ENCODE data around the gene EPG5. TPM values are rescaled to one million over a fixed set of nuclear protein-coding genes. Genes with fewer than 3 reads are reported as not detected.

The EPG5 gene
- total RNA-seq, 4 donors from 2014 or later, result 24.3 to 42.2 (median 35.6) TPM

DNA sequence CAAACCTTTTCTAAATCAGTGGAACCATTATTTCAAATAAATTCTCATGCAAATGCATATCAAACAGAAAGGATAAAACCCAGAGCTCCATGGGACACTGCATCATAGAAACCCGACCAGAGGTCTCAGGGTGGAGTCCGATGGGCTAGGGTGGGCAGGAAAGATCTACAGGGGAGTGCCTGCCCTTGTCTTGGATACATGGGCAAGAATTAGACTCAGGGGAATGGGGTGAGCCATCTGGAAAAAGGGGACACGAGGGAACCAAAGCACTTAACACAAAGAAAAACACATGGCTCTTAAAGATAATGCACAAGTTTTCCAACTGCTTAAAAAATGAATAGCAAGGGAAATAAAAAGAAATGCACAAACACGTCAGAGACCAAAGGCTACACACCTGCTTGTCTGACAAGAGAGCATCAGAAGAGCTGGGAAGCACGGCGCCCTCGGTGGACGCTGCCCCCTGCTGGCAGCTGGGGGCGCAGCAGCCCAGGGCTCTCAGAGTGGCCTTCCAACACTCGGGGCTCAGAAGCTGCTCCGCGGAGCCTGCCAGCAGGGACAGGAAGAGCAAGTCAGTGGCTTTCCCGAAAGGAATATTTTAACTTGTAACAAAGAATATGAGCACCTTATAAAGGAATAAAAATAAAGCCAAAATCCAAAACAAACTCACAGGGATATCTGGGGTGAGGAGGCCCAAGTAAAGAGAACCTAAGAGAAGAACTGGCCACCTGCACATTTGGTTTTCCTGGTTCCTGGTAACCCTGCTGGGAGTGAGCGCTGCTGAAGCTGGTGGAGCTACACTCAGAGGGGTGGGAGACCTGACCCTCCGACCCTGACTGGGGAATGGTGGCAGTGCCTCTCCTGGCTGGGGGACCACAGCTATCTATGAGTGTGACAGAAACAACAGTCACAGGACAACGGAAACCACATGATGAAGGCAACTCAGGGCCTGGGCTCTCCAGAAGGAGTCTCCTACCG lies 87.2 kb downstream of the EPG5 start:
- peak; percentile 64 for DNase-seq
- H3K4me1 ChIP-seq, result peaks cover 0 to 4% (median 0%) of the 10 kb centered on the region in 4 donors
- intact Hi-C loops (cut with DNase I; ENCODE audit: low total_unique reads) (loop anchor here (5.0 kb wide), 1 partner anchor 188 kb away; no protein-coding TSS in a partner anchor), in situ Hi-C loops (cut with MboI; ENCODE audit: low pct_ligation_motif_present in 1 of 4, low pct_unique_long_range_greater_than_20kb in 1 of 4, low sequenced_read_pairs in 3 of 4) (loop anchor here in 3 of 4 donors (10.0 to 25.0 kb wide), 2 partner anchors 185 to 218 kb away; no protein-coding TSS in a partner anchor)
- no peak overlapping the region for H3K4me3 ChIP-seq
- H3K27me3 ChIP-seq, result no peaks in the 10 kb centered on the region
- H3K27ac ChIP-seq, result no peak overlapping the region
- no peaks in the 10 kb centered on the region for H3K9me3 ChIP-seq
- H3K36me3 ChIP-seq, result peaks cover 0 to 68% (median 17%) of the 10 kb centered on the region in 4 donors
- WGBS, 2 donors (ENCODE audit: low coverage in 1 of 2), result 42 to 77% methylated on average over 4 to 17 of the region's 17 CpGs
- TF ChIP-seq POLR2AphosphoS5 (IDR thresholded peaks at IDR 0.05) (no peak), EP300 (IDR thresholded peaks at IDR 0.05; ENCODE audit: low read depth) (no peak), POLR2A (IDR thresholded peaks at IDR 0.05) (no peak)
- TF ChIP-seq, protein P1, sequence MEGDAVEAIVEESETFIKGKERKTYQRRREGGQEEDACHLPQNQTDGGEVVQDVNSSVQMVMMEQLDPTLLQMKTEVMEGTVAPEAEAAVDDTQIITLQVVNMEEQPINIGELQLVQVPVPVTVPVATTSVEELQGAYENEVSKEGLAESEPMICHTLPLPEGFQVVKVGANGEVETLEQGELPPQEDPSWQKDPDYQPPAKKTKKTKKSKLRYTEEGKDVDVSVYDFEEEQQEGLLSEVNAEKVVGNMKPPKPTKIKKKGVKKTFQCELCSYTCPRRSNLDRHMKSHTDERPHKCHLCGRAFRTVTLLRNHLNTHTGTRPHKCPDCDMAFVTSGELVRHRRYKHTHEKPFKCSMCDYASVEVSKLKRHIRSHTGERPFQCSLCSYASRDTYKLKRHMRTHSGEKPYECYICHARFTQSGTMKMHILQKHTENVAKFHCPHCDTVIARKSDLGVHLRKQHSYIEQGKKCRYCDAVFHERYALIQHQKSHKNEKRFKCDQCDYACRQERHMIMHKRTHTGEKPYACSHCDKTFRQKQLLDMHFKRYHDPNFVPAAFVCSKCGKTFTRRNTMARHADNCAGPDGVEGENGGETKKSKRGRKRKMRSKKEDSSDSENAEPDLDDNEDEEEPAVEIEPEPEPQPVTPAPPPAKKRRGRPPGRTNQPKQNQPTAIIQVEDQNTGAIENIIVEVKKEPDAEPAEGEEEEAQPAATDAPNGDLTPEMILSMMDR (IDR thresholded peaks at IDR 0.05), result peak; percentile 88 to 99 (median 99)

DNA sequence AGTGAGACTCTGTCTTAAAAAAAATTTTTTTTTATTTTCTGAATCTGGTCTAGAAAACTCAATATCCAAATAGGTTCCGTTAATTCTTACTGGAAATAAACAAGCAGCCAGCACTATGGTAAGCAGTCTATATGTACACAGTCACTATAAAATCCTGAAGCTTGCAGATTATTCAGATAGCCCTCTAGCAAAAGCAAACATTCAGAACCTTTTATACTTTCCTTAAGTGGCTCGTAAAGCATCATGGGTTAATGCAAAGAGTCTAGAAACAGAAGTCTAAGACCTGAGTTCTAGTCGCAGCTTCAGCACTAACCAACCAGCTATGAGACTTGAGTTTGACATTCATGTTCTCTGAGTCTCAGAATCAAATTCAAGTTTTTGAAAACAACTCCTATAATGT lies 89.7 kb downstream of the EPG5 start:
- no peaks in the 10 kb centered on the region for H3K9me3 ChIP-seq
- WGBS, 2 donors (ENCODE audit: low coverage in 1 of 2), result 84 to 85% methylated on average over 1 to 3 of the region's 3 CpGs
- no peak for DNase-seq
- H3K27me3 ChIP-seq, result no peaks in the 10 kb centered on the region
- H3K4me3 ChIP-seq, result no peak overlapping the region
- peaks cover 0 to 76% (median 9%) of the 10 kb centered on the region in 4 donors for H3K36me3 ChIP-seq
- intact Hi-C loops (cut with DNase I; ENCODE audit: low total_unique reads) (no loop called here), in situ Hi-C loops (cut with MboI; ENCODE audit: low pct_ligation_motif_present in 1 of 4, low pct_unique_long_range_greater_than_20kb in 1 of 4, low sequenced_read_pairs in 3 of 4) (loop anchor here in 3 of 4 donors (10.0 to 25.0 kb wide), 2 partner anchors 183 to 215 kb away; no protein-coding TSS in a partner anchor)
- H3K27ac ChIP-seq, result no peak overlapping the region
- H3K4me1 ChIP-seq, result peaks cover 0 to 4% (median 0%) of the 10 kb centered on the region in 4 donors
- TF ChIP-seq, protein P1 (IDR thresholded peaks at IDR 0.05), result no peak
- TF ChIP-seq POLR2AphosphoS5 (IDR thresholded peaks at IDR 0.05), result no peak

DNA sequence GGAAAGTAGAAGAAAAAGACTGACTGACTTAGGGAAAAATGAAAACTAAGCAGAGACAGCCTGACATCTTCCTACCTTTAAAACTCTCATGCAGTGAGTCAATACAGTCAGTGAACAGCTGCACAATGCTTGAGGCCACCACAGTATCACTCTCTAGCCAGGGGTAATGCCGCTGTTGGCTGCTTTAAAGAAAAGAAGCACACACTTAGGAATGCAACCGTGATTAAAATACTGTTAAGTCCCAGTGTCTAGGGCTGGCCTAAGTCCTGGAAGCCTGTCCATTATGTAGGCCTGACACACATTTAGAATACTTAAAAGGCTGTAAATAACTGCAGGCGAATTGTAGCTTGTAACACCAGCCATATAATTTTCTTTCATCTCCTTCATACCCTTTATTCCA lies 91.0 kb downstream of the EPG5 start:
- Histone ChIP-seq H3K4me1 (peaks cover 0 to 4% (median 0%) of the 10 kb centered on the region in 4 donors), H3K27me3 (no peaks in the 10 kb centered on the region), H3K36me3 (peaks cover 0 to 69% (median 9%) of the 10 kb centered on the region in 4 donors), H3K27ac (no peak overlapping the region), H3K9me3 (no peaks in the 10 kb centered on the region), H3K4me3 (no peak overlapping the region)
- in situ Hi-C loops (cut with MboI; ENCODE audit: low pct_ligation_motif_present in 1 of 4, low pct_unique_long_range_greater_than_20kb in 1 of 4, low sequenced_read_pairs in 3 of 4), result loop anchor here in 3 of 4 donors (10.0 to 25.0 kb wide), 2 partner anchors 181 to 214 kb away; no protein-coding TSS in a partner anchor
- TF ChIP-seq POLR2AphosphoS5 (IDR thresholded peaks at IDR 0.05), result no peak
- TF ChIP-seq, protein P1 (IDR thresholded peaks at IDR 0.05), result no peak
- no peak for TF ChIP-seq POLR2A (IDR thresholded peaks at IDR 0.05)
- no peak for TF ChIP-seq EP300 (IDR thresholded peaks at IDR 0.05; ENCODE audit: low read depth)
- no peak for DNase-seq
- intact Hi-C loops (cut with DNase I; ENCODE audit: low total_unique reads), result no loop called here
- 85 to 89% methylated on average over 1 to 3 of the region's 3 CpGs for WGBS, 2 donors (ENCODE audit: low coverage in 1 of 2)

DNA sequence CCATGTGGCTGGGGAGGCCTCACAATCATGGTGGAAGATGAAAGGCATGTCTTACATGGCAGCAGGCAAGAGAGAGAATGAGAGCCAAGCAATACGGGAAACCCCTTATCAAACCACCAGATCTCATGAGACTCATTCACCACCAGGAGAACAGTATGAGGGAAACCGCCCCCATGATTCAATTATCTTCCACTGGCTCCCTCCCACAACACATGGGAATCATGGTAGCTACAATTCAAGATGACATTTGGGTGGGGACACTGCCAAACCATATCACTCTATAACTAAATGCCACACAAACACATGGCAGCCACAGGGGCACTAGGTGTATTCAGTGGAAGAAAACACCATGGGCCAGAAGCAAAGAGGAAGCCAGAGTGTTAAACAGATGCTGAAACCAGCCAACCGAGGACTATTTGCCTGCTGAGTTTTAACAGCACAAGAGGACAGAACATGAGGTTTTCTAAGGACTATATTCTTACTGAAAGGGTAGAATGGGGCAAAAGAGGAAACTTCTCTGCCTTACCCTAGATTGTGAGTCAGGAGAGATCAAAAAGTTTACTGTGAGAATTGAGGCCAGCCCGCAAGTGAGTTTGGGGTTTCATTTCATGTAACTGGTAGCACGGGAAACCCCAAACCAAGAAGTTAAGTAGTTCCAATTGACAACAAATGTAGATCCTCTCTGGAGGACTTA lies 92.5 kb downstream of the EPG5 start:
- WGBS, 2 donors (ENCODE audit: low coverage in 1 of 2), result 75 to 92% methylated on average over 2 to 5 of the region's 5 CpGs
- intact Hi-C loops (cut with DNase I; ENCODE audit: low total_unique reads), result no loop called here
- H3K27ac ChIP-seq, result no peak overlapping the region

More for the DNA sequence above, 92.5 kb downstream of the EPG5 start:
- no peaks in the 10 kb centered on the region for H3K4me1 ChIP-seq
- DNase-seq, result peak; percentile 18
- H3K27me3 ChIP-seq, result no peaks in the 10 kb centered on the region
- H3K36me3 ChIP-seq, result peaks cover 0 to 74% (median 11%) of the 10 kb centered on the region in 4 donors
- H3K4me3 ChIP-seq, result no peak overlapping the region
- H3K9me3 ChIP-seq, result no peaks in the 10 kb centered on the region
- in situ Hi-C loops (cut with MboI; ENCODE audit: low pct_ligation_motif_present in 1 of 4, low pct_unique_long_range_greater_than_20kb in 1 of 4, low sequenced_read_pairs in 3 of 4), result loop anchor here in 3 of 4 donors (10.0 to 25.0 kb wide), 2 partner anchors 180 to 212 kb away; no protein-coding TSS in a partner anchor
- TF ChIP-seq EP300 (IDR thresholded peaks at IDR 0.05; ENCODE audit: low read depth) (no peak), POLR2A (IDR thresholded peaks at IDR 0.05) (no peak), POLR2AphosphoS5 (IDR thresholded peaks at IDR 0.05) (no peak)
- TF ChIP-seq, protein P1 (IDR thresholded peaks at IDR 0.05), result no peak
